GM19395 (cell line): ENCODE data around the gene GRM1.
"Not testable (repeated sequence)": the region's sequence is repeated elsewhere in the genome, so short reads cannot be mapped to it uniquely, and the experiment has no call there.

Source experiments
- ATAC-seq: cut with Tn5 transposase; IDR thresholded peaks from one replicate; pipeline ENCODE4 v1.9.1; 2021; ENCODE audit warnings: mild to moderate bottlenecking, moderate library complexity; ENCODE audit not compliant: unreplicated experiment

Gene GRM1

GRCh38 chr6:146190581-146190980 lies 161.7 kb downstream of the GRM1 start:
- ATAC-seq: no peak

GRCh38 chr6:146191166-146191565 lies 162.3 kb downstream of the GRM1 start:
- no peak for ATAC-seq

GRCh38 chr6:146191612-146192011 lies 162.8 kb downstream of the GRM1 start:
- ATAC-seq: no peak

- ATAC-seq: no peak
Measured at GRCh38 chr6:146194434-146194833, 165.6 kb downstream of the GRM1 start.

GRCh38 chr6:146200176-146200575 lies 171.3 kb downstream of the GRM1 start:
- no peak for ATAC-seq

DNA sequence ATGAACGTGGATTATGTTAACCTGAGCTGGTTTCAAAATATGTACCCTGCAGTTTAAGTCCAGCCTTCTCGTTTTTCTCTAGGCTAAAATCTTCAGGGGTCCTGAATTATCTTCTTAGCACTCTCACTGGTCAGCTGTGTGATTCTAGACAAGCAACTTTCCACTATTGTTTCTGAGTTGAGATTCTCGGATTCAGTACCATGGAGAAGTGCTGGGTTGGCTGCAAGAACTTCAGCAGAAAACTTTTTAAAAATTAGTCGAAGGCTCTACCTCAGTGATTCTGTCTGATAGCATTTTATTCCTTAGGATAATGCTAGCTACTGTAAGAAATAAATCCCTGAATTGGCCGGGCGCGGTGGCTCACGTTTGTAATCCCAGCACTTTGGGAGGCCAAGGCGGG lies 173.7 kb downstream of the GRM1 start:
- ATAC-seq: no peak

GRCh38 chr6:146209942-146210341 lies 181.1 kb downstream of the GRM1 start:
- ATAC-seq: no peak

DNA sequence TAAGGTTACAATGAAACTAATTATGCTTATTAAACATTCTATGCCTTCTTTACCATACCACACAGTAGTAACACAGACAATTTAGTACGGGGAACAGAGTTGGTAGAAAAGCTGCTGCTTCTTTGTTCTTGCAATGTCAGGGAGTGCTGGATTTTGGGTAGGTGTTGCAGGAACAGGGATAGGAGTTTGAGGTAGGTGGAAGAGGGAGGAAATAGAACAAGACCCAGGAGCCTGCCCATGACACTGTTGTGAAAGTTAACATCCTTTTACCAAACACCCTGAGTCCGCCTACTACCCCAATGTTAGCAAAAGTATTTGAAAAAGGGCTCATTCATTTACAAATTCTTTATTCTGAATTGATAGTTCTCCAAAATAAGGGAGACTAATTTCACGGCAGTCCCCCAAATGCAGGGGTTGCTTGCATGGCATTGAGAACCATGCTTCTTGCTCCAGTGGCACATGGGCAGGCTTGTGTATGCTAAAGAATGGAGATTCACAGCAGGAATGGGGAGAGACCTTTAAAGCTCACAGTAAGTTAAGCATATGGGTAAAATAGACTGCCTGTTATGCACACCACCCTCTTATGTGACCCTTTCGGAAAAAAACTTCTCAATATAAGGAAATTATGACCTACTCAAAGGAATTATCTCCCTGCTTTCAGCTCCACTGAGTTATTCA lies 181.7 kb downstream of the GRM1 start:
- no peak for ATAC-seq

- ATAC-seq: no peak
Measured at GRCh38 chr6:146211646-146212045, 182.8 kb downstream of the GRM1 start.

GRCh38 chr6:146212781-146213180 lies 183.9 kb downstream of the GRM1 start:
- ATAC-seq: no peak

GRCh38 chr6:146219101-146219500 lies 190.2 kb downstream of the GRM1 start:
- ATAC-seq: no peak

DNA sequence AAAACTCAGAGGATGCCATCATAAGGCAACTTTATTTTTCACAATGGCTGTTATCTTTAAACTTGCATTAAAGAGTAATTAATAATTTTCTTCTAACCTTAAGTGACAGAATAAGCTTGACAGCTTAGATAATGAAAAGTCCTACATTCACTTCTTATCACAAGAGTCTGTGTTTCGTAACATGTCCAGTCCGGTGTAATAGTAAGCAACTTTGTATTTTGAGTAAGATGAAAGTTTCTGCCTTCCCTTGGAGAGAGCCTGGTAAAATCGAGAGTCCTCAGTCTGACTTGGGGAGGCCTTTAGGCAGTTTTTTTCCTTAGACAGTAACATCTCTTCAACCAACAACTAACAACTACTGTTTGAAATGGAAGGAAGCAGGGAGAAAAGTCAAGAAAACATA lies 195.6 kb downstream of the GRM1 start:
- ATAC-seq: no peak

DNA sequence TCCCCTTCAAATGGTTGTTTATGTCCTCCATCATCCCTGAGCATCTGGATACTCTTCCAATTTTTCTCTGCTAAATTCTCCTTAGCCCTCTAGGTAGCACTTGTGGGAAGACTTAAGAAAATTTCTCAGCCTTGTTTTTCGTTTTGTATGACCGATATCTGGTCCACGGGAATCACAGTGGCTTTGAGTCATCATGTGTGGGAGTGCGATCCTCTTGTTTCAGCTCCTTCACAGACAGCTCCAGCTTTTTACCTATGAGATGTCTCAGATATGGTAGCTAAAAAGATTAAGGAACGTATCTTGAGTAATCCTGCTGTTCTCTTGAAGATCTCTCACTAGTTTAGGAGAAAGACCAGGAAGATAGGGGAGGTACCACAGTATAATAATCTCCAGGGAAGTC lies 196.1 kb downstream of the GRM1 start:
- no peak for ATAC-seq

GRCh38 chr6:146240322-146240721 lies 211.5 kb downstream of the GRM1 start:
- no peak for ATAC-seq

GRCh38 chr6:146240807-146241206 lies 211.9 kb downstream of the GRM1 start:
- ATAC-seq: no peak

- not testable (repeated sequence) for ATAC-seq
Measured at GRCh38 chr6:146243646-146244045, 214.8 kb downstream of the GRM1 start.

DNA sequence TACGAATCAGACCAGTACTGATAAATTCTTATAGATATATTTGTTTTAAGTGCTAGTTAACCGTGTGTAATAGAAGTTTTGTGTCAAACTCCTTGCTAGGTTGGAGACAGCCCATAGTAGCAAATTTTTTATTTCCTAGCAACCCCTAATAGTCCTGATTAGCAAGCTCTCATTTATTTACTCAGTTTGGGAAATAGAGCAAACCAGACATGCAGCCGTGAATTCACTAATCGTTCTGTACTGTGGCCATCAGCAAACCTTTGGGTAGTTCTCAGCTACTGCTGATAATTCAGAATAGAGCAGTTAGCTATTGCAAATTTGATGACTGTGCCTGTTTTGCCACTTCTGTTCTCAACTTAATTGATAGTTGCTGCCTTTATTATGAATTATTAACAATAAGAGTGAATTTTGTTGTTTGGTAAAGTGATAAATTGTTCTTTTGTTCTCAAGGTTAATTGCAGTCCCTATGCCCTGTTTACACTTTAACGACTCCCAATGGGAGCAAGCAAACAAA lies 215.8 kb downstream of the GRM1 start:
- ATAC-seq: no peak

- no peak for ATAC-seq
Measured at GRCh38 chr6:146246028-146246427, 217.2 kb downstream of the GRM1 start.

GRCh38 chr6:146253691-146254090 lies 224.8 kb downstream of the GRM1 start:
- no peak for ATAC-seq

DNA sequence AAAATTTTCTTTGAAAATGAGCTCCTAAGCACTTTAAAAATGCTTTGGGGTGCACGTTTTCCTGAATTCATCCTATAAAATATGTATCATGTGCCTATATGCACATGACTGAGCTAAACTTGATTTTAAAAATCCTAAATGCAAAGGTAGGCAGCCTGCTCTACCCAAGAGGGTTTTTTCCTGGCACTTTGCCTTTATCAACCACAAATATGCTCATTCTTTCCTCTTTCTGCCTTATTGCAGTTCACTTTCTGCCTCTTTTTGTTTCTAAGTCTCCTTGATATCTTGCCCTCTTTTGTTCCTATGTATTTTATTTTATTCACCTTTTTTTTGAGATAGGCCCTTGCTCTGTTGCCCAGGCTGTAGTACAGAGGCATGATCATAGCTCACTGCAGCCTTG lies 229.3 kb downstream of the GRM1 start:
- no peak for ATAC-seq

GRCh38 chr6:146260886-146261285 lies 232.0 kb downstream of the GRM1 start:
- no peak for ATAC-seq

DNA sequence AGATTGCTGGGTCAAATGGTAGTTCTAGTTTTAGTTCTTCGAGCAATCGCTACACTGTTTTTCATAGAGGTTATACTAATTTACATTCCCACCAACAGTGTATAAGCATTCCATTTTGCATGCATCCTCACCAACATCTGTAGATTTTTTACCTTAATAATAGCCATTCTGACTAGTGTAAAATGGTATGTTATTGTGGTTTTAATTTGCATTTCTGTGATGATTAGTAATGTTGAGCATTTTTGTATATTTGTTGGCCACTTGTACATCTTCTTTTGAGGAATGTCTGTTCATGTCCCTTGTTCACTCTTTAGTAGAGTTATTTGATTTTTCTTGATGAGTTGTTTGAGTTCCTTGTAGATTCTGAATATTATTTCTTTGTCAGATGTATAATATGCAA lies 236.2 kb downstream of the GRM1 start:
- no peak for ATAC-seq

- no peak for ATAC-seq
Measured at GRCh38 chr6:146267447-146267846, 238.6 kb downstream of the GRM1 start.
